Activated effector memory CD4-positive, alpha-beta T cell treated with anti-CD3 and anti-CD28 coated beads, Interleukin-2, amount 50 U/mL, for 16 hours (primary cell): Measurements from ENCODE around the gene CCKAR.

Experiments used
- DNase-seq: peaks from one replicate; pipeline ENCODE4 v3.0.0-alpha.2; 2020

CCKAR gene

GRCh38 chr4:26458157-26458561 is 32.1 kb downstream of the CCKAR start:
- DNase-seq, result no peak

- no peak for DNase-seq
These were observed 32.9 kb downstream of the CCKAR start for GRCh38 chr4:26457412-26457811.

- no peak for DNase-seq
These were observed 34.7 kb downstream of the CCKAR start for GRCh38 chr4:26455571-26455970.

- DNase-seq, result no peak
These were observed 35.3 kb downstream of the CCKAR start for GRCh38 chr4:26454961-26455360.

GRCh38 chr4:26452565-26453531 is 37.4 kb downstream of the CCKAR start:
- DNase-seq, result no peak

GRCh38 chr4:26451597-26451996 is 38.7 kb downstream of the CCKAR start:
- no peak for DNase-seq

GRCh38 chr4:26450418-26450817 is 39.9 kb downstream of the CCKAR start:
- no peak for DNase-seq

- no peak for DNase-seq
These were observed 42.9 kb downstream of the CCKAR start for GRCh38 chr4:26447378-26447777.

GRCh38 chr4:26441771-26442170 is 48.5 kb downstream of the CCKAR start:
- no peak for DNase-seq

- no peak for DNase-seq
These were observed 49.2 kb downstream of the CCKAR start for GRCh38 chr4:26441102-26441501.

- no peak for DNase-seq
These were observed 56.1 kb downstream of the CCKAR start for GRCh38 chr4:26434030-26434639.

- DNase-seq, result no peak
These were observed 56.7 kb downstream of the CCKAR start for GRCh38 chr4:26433556-26433955.

GRCh38 chr4:26432419-26432818 is 57.9 kb downstream of the CCKAR start:
- DNase-seq, result no peak

- no peak for DNase-seq
These were observed 58.7 kb downstream of the CCKAR start for GRCh38 chr4:26431461-26432180.
